T-helper 1 cell treated with Interleukin-12 subunit alpha and Interleukin-12 subunit beta and Interleukin-4 antibody, amounts not matched to agents 30 μg/mL and 1 μg/mL, for 36 hours (primary cell): ENCODE results near the gene PARS2.

Source experiments
- H3K27ac Mint-ChIP-seq: one replicate; pipeline ENCODE4 v1.8.0; 2021; ENCODE audit warnings: mild to moderate bottlenecking, mixed read lengths
- H3K27me3 Mint-ChIP-seq: one replicate; pipeline ENCODE4 v1.8.0; 2021; ENCODE audit warnings: low read depth, mixed read lengths
- H3K36me3 Mint-ChIP-seq: one replicate; pipeline ENCODE4 v1.8.0; 2021; ENCODE audit warnings: low read depth, mixed read lengths
- H3K4me1 Mint-ChIP-seq: one replicate; pipeline ENCODE4 v1.8.0; 2021; ENCODE audit warnings: low read depth, mixed read lengths
- H3K4me3 Mint-ChIP-seq: one replicate; pipeline ENCODE4 v1.8.0; 2021; ENCODE audit warnings: mild to moderate bottlenecking, moderate library complexity, mixed read lengths
- H3K9me3 Mint-ChIP-seq: one replicate; pipeline ENCODE4 v1.8.0; 2021; ENCODE audit warnings: mixed read lengths

The PARS2 gene

GRCh38 chr1:54710434-54710833 is 53.9 kb downstream of the PARS2 start:
- H3K27ac Mint-ChIP-seq: no peak overlapping the region
- no peak overlapping the region for H3K4me3 Mint-ChIP-seq
- no peaks in the 10 kb centered on the region for H3K36me3 Mint-ChIP-seq
- H3K9me3 Mint-ChIP-seq: no peaks in the 10 kb centered on the region
- peaks cover 5% of the 10 kb centered on the region for H3K4me1 Mint-ChIP-seq
- no peaks in the 10 kb centered on the region for H3K27me3 Mint-ChIP-seq

GRCh38 chr1:54709547-54710292 is 54.6 kb downstream of the PARS2 start:
- H3K27ac Mint-ChIP-seq: no peak overlapping the region
- H3K27me3 Mint-ChIP-seq: no peaks in the 10 kb centered on the region
- H3K4me1 Mint-ChIP-seq: no peaks in the 10 kb centered on the region
- H3K36me3 Mint-ChIP-seq: no peaks in the 10 kb centered on the region
- no peak overlapping the region for H3K4me3 Mint-ChIP-seq
- no peaks in the 10 kb centered on the region for H3K9me3 Mint-ChIP-seq

- Mint-ChIP-seq H3K27ac (no peak overlapping the region), H3K36me3 (no peaks in the 10 kb centered on the region), H3K9me3 (no peaks in the 10 kb centered on the region), H3K4me3 (no peak overlapping the region), H3K27me3 (no peaks in the 10 kb centered on the region), H3K4me1 (no peaks in the 10 kb centered on the region)
These were observed 55.9 kb downstream of the PARS2 start for GRCh38 chr1:54708385-54708784.
